ENCODE results near the gene CCNJ.

GRCh38 chr10:96056787-96057186 lies 13.4 kb downstream of the CCNJ start:
- no peak for TF ChIP-seq CTCF (conservative IDR thresholded peaks at IDR 0.05; ENCODE audit: low read length)
- no peak for TF ChIP-seq EZH2phosphoT487 (IDR thresholded peaks at IDR 0.05; ENCODE audit: borderline replicate concordance)
